Calu3 (cell line): ENCODE data around the gene RCBTB2. TPM values are rescaled to one million over a fixed set of nuclear protein-coding genes. Genes with fewer than 3 reads are reported as not detected.

Experiments used
- BruUV-seq: library from RNA; stranded (reverse); fragments of 400-500 nt; replicated peaks from 2 replicates; lab custom pipeline; 2021; lab: Mats Ljungman, UMichigan
- CTCF ChIA-PET: fragments of 300-600 bp; sonication (Branson Sonifier 250); formaldehyde crosslinking; loops from one replicate; lab custom pipeline; 2022; ENCODE audit warnings: antibody characterized with exemption; lab: Charles Lee
- DNase-seq: peaks from one replicate; pipeline ENCODE4 v3.0.0; 2022
- H3K27ac Mint-ChIP-seq: one replicate; pipeline ENCODE4 v1.8.0; 2022; ENCODE audit warnings: mixed read lengths; ENCODE audit not compliant: unreplicated experiment
- H3K27me3 Mint-ChIP-seq: one replicate; pipeline ENCODE4 v1.8.0; 2022; ENCODE audit warnings: mixed read lengths; ENCODE audit not compliant: unreplicated experiment
- H3K36me3 Mint-ChIP-seq: one replicate; pipeline ENCODE4 v1.8.0; 2022; ENCODE audit warnings: mild to moderate bottlenecking, moderate library complexity, mixed read lengths; ENCODE audit not compliant: insufficient read depth, unreplicated experiment
- H3K4me1 Mint-ChIP-seq: one replicate; pipeline ENCODE4 v1.8.0; 2022; ENCODE audit warnings: mild to moderate bottlenecking, low read depth, mixed read lengths; ENCODE audit not compliant: unreplicated experiment
- H3K4me3 Mint-ChIP-seq: one replicate; pipeline ENCODE4 v1.8.0; 2022; ENCODE audit warnings: mild to moderate bottlenecking, low read depth, moderate library complexity, mixed read lengths; ENCODE audit not compliant: unreplicated experiment
- H3K9me3 Mint-ChIP-seq: one replicate; pipeline ENCODE4 v1.8.0; 2022; ENCODE audit warnings: low read depth, mixed read lengths; ENCODE audit not compliant: unreplicated experiment
- intact Hi-C: fragments of 100-400 bp; cut with micrococcal nuclease; formaldehyde crosslinking; loops from one replicate; pipeline ENCODE4 v1.10.0; 2022; ENCODE audit not compliant: unreplicated experiment
- total RNA-seq: library from RNA; stranded (reverse); gene quantifications from 2 replicates; pipeline ENCODE4 v1.2.3, GENCODE V29; 2022
- TF ChIP-seq, protein P1 (sequence below): fragments of 200-600 bp; IDR thresholded peaks from one replicate; pipeline ENCODE4 v1.8.0; 2022; ENCODE audit warnings: antibody characterized with exemption; ENCODE audit not compliant: unreplicated experiment

RCBTB2 gene
- total RNA-seq, 1 experiment from 2014 or later, result 3.7 TPM

GRCh38 chr13:48506092-48506701 lies 26.7 kb downstream of the RCBTB2 start:
- no TSS peak for BruUV-seq
- Mint-ChIP-seq H3K4me1 (no peaks in the 10 kb centered on the region), H3K4me3 (no peak overlapping the region), H3K27ac (peak overlapping the region; percentile 39), H3K36me3 (no peaks in the 10 kb centered on the region), H3K27me3 (no peaks in the 10 kb centered on the region), H3K9me3 (no peaks in the 10 kb centered on the region)
- TF ChIP-seq, protein P1, sequence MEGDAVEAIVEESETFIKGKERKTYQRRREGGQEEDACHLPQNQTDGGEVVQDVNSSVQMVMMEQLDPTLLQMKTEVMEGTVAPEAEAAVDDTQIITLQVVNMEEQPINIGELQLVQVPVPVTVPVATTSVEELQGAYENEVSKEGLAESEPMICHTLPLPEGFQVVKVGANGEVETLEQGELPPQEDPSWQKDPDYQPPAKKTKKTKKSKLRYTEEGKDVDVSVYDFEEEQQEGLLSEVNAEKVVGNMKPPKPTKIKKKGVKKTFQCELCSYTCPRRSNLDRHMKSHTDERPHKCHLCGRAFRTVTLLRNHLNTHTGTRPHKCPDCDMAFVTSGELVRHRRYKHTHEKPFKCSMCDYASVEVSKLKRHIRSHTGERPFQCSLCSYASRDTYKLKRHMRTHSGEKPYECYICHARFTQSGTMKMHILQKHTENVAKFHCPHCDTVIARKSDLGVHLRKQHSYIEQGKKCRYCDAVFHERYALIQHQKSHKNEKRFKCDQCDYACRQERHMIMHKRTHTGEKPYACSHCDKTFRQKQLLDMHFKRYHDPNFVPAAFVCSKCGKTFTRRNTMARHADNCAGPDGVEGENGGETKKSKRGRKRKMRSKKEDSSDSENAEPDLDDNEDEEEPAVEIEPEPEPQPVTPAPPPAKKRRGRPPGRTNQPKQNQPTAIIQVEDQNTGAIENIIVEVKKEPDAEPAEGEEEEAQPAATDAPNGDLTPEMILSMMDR, result no peak
- DNase-seq, result no peak
- CTCF ChIA-PET, result no interaction called here
- intact Hi-C loops, result no loop called here

GRCh38 chr13:48505597-48506091 lies 27.2 kb downstream of the RCBTB2 start:
- no peak for DNase-seq
- Mint-ChIP-seq H3K27ac (no peak overlapping the region), H3K27me3 (no peaks in the 10 kb centered on the region), H3K36me3 (no peaks in the 10 kb centered on the region), H3K9me3 (no peaks in the 10 kb centered on the region), H3K4me1 (no peaks in the 10 kb centered on the region), H3K4me3 (no peak overlapping the region)
- no TSS peak for BruUV-seq
- TF ChIP-seq, protein P1, result no peak
- intact Hi-C loops, result no loop called here
- CTCF ChIA-PET, result no interaction called here

DNA sequence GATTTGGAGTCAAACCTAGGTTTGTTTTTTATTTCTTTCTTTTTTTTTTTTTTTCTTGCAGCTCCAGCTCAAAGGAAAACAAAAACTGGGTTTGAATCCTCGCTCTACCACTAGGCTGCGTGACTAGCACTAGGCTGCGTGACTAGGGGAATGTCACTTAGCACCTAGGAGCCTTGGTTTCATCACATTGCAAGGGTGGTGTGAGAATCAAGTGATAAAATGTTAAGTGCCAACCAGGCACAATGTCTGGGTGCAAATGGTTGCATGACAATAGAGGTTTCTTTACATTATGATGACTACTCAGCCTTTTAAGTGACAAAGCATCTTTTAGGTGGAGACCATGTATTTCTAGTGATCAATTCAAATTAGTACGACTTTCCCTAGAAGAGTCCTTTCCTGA lies 27.9 kb downstream of the RCBTB2 start:
- no peaks in the 10 kb centered on the region for H3K36me3 Mint-ChIP-seq
- no peak overlapping the region for H3K27ac Mint-ChIP-seq
- no peak overlapping the region for H3K4me3 Mint-ChIP-seq
- CTCF ChIA-PET, result interaction anchor here (0.6 kb wide), 1 partner anchor 1337 kb away, joined by 7 read pairs; no protein-coding TSS in a partner anchor
- no peaks in the 10 kb centered on the region for H3K4me1 Mint-ChIP-seq
- TF ChIP-seq, protein P1, result no peak
- intact Hi-C loops, result no loop called here
- H3K9me3 Mint-ChIP-seq, result no peaks in the 10 kb centered on the region
- no TSS peak for BruUV-seq
- H3K27me3 Mint-ChIP-seq, result no peaks in the 10 kb centered on the region
- no peak for DNase-seq

DNA sequence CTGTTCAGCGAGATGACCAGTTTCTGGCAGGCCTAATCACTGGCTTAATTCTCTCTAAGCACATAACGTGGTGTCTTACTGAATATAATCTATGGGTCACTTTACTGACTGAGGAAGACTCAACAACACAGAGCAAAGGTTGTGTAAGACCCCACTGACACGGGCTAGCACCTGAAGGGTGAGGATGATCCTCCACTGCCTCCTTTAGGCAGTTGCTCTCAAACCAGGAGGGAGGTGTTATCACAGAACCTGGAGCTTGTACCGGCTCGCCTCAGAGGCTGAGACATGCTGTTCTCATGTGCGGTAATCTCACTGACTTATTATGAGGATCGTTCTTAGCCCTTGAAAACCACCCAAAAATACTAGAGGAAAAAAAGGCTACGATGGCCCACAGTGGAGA lies 28.3 kb downstream of the RCBTB2 start:
- CTCF ChIA-PET, result interaction anchor here (0.6 kb wide), 1 partner anchor 1337 kb away, joined by 7 read pairs; no protein-coding TSS in a partner anchor
- no peaks in the 10 kb centered on the region for H3K36me3 Mint-ChIP-seq
- TF ChIP-seq, protein P1, result no peak
- no peak for DNase-seq
- no TSS peak for BruUV-seq
- H3K9me3 Mint-ChIP-seq, result no peaks in the 10 kb centered on the region
- intact Hi-C loops, result no loop called here
- no peaks in the 10 kb centered on the region for H3K4me1 Mint-ChIP-seq
- no peaks in the 10 kb centered on the region for H3K27me3 Mint-ChIP-seq
- H3K4me3 Mint-ChIP-seq, result no peak overlapping the region
- no peak overlapping the region for H3K27ac Mint-ChIP-seq
